NB4 (cell line): ENCODE results near the gene SYT11.

Experiments
- DNase-seq: peaks from one replicate; pipeline ENCODE4 v3.0.0; 2010; ENCODE audit warnings: low read depth
- H3K4me3 ChIP-seq: one replicate; pipeline ENCODE4 v1.5.1; 2011; ENCODE audit warnings: mild to moderate bottlenecking, low read depth, low read length, moderate library complexity
- MYC ChIP-seq: IDR thresholded peaks from 2 replicates; pipeline ENCODE4 v1.6.1; 2011; ENCODE audit warnings: low read depth, low read length
- POLR2A ChIP-seq: IDR thresholded peaks from 2 replicates; pipeline ENCODE4 v1.6.1; 2011; ENCODE audit warnings: mild to moderate bottlenecking; ENCODE audit not compliant: insufficient read length; ENCODE audit errors: extremely low read depth
- TF ChIP-seq, protein P1 (sequence below): IDR thresholded peaks from one replicate; pipeline ENCODE4 v1.5.1; 2012; ENCODE audit warnings: low read depth, low read length
- TF ChIP-seq, protein P2 (sequence below): IDR thresholded peaks from 2 replicates; pipeline ENCODE4 v1.6.1; 2011; ENCODE audit warnings: low read depth, low read length

Gene SYT11

DNA sequence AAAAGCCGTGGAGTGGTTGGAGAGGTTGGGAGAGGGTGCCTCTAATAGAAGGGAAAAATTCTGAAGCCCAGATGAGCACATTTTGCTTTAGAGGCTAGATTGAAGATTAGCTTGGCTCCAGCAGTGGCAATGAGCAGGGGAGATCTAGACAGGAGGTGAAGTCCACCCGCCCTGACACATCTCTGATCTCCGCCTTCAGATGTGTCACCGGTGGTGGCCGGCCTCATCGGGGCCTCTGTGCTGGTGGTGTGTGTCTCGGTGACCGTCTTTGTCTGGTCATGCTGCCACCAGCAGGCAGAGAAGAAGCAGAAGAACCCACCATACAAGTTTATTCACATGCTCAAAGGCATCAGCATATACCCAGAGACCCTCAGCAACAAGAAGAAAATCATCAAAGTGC is 8.4 kb downstream of the SYT11 start:
- TF ChIP-seq, protein P1, sequence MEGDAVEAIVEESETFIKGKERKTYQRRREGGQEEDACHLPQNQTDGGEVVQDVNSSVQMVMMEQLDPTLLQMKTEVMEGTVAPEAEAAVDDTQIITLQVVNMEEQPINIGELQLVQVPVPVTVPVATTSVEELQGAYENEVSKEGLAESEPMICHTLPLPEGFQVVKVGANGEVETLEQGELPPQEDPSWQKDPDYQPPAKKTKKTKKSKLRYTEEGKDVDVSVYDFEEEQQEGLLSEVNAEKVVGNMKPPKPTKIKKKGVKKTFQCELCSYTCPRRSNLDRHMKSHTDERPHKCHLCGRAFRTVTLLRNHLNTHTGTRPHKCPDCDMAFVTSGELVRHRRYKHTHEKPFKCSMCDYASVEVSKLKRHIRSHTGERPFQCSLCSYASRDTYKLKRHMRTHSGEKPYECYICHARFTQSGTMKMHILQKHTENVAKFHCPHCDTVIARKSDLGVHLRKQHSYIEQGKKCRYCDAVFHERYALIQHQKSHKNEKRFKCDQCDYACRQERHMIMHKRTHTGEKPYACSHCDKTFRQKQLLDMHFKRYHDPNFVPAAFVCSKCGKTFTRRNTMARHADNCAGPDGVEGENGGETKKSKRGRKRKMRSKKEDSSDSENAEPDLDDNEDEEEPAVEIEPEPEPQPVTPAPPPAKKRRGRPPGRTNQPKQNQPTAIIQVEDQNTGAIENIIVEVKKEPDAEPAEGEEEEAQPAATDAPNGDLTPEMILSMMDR, result no peak
- TF ChIP-seq, protein P2, sequence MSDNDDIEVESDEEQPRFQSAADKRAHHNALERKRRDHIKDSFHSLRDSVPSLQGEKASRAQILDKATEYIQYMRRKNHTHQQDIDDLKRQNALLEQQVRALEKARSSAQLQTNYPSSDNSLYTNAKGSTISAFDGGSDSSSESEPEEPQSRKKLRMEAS, result no peak
- TF ChIP-seq MYC, result no peak
- TF ChIP-seq POLR2A, result no peak
- no peak overlapping the region for H3K4me3 ChIP-seq
- no peak for DNase-seq

DNA sequence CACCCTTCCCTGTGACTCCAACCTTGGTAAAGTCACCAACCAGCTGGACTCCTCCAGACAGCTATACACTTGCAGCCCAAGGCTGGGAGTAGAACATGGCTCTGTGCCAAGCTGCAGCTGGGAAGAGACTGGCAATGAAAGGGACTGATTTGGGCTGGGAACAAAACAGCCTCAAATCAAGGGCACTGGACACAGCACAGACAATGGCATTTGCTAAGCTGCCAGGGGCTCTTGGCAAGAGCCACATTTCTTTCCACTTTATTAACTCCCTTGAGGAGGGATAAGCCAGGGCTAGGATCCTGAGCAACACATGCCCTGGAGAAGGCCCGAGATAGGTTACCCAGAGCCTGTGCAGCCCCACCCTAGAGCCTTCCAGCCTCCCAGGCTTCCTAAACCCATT is 12.0 kb downstream of the SYT11 start:
- no peak overlapping the region for H3K4me3 ChIP-seq
- DNase-seq, result no peak
- TF ChIP-seq MYC, result no peak
- TF ChIP-seq POLR2A, result no peak
- TF ChIP-seq, protein P1, result no peak
- TF ChIP-seq, protein P2, result no peak

DNA sequence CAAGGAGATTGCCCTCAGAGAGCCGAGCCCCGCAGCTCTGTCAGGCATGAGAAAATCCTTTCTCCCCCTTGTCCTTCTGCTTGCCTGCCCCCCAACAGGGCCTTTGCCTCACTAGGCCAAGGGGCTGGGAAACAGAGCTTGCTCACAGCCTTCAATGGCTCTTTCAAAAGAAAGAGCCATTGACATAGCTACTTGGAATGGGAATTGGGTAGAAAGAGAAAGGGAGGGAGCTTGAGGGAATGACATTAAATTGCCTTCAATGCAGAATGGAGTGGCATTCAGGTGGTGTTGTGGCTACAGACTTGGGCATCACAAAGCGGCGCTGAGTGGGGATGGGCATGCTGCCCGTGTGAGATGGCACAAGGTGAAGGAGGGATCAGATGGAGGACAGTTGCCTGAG is 13.2 kb downstream of the SYT11 start:
- DNase-seq, result no peak
- no peak overlapping the region for H3K4me3 ChIP-seq
- TF ChIP-seq, protein P1, result no peak
- TF ChIP-seq, protein P2, result no peak
- TF ChIP-seq POLR2A (no peak), MYC (no peak)

DNA sequence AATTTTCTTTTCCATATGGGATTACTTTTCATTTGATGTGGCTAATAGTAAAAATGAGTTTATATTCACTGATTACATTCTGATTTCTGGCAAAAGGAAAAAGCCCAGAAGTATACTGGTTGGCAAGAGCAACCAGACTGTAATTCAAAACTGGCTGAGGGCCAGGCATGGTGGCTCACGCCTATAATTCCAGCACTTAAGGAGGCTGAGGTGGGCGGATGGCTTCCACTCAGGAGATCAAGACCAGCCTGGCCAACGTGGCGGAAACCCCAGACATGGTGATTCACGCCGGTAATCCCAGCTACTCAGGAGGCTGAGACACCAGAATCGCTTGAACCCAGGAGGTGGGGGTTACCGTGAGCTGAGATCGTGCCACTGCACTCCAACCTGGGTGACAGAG is 14.5 kb downstream of the SYT11 start:
- no peak for DNase-seq
- no peak overlapping the region for H3K4me3 ChIP-seq
- TF ChIP-seq POLR2A, result no peak
- TF ChIP-seq, protein P2, result no peak

DNA sequence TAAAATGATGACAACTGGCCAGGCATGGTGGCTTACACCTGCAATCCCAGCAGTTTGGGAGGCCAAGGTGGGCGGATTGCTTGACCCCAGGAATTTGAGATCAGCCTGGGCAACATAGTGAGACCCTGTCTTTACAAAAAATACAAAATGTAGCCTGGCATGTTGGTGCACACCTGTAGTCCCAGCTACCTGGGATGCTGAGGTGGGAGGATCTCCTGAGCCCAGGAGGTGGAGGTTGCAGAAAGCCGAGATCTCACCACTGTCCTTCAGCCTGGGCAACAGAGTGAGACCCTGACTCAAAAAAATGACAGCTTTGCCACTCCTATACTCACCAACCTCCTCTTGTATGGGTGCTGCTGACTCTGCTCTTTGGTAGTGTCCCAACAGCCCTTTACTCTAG is 18.6 kb downstream of the SYT11 start:
- TF ChIP-seq POLR2A, result no peak
- TF ChIP-seq MYC, result no peak
- TF ChIP-seq, protein P2, result no peak

DNA sequence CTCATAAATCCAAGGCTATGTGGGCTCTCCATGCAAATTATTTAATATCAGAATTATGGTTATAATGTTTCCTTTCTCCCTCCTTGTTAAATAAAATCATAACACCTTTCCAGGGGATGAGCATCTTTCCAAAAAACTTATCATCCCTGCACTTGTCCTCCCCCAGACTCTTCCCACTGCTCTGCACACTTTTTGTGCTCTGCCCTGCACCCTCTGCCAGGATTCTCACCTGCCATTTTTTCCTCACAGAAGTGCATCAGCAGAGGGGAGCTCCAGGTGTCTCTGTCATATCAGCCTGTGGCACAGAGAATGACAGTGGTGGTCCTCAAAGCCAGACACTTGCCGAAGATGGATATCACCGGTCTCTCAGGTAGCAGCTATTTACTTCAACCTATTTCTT is 20.9 kb downstream of the SYT11 start:
- no peak overlapping the region for H3K4me3 ChIP-seq
- TF ChIP-seq MYC (no peak), POLR2A (no peak)
- TF ChIP-seq, protein P2, result no peak
- TF ChIP-seq, protein P1, result no peak
- DNase-seq, result no peak

More for the DNA sequence above, 18.6 kb downstream of the SYT11 start:
- DNase-seq, result no peak
- no peak overlapping the region for H3K4me3 ChIP-seq
